Endodermal cell (in vitro differentiated cells): ENCODE measurements around the gene GYPA. TPM values are rescaled to one million over a fixed set of nuclear protein-coding genes. Genes with fewer than 3 reads are reported as not detected.
"Not testable (repeated sequence)": the region's sequence is repeated elsewhere in the genome, so short reads cannot be mapped to it uniquely, and the experiment has no call there.

Source experiments
- DNase-seq: peaks from one replicate; pipeline ENCODE4 v3.0.0-alpha.2; 2017
- H3K27ac ChIP-seq: 2 replicates; pipeline ENCODE4 v1.5.1; 2013; ENCODE audit warnings: mild to moderate bottlenecking, low read depth, low read length, moderate library complexity
- H3K27me3 ChIP-seq: 2 replicates; pipeline ENCODE4 v1.6.1; 2013; ENCODE audit warnings: mild to moderate bottlenecking, low read length, moderate library complexity; ENCODE audit not compliant: insufficient read depth, control insufficient read depth, poor library complexity, severe bottlenecking
- H3K36me3 ChIP-seq: 2 replicates; pipeline ENCODE4 v1.7.0; 2013; ENCODE audit warnings: mild to moderate bottlenecking, low read length, moderate library complexity; ENCODE audit not compliant: control insufficient read depth, insufficient read depth
- H3K4me1 ChIP-seq: one replicate; pipeline ENCODE4 v1.7.0; 2013; ENCODE audit warnings: low read length; ENCODE audit not compliant: control insufficient read depth, insufficient read depth
- H3K4me3 ChIP-seq: 2 replicates; pipeline ENCODE4 v1.5.1; 2013; ENCODE audit warnings: mild to moderate bottlenecking, low read length, moderate library complexity
- H3K9ac ChIP-seq: 2 replicates; pipeline ENCODE4 v1.6.1; 2013; ENCODE audit warnings: mild to moderate bottlenecking, low read length, moderate library complexity; ENCODE audit not compliant: poor library complexity, severe bottlenecking; ENCODE audit errors: extremely low read depth
- H3K9me3 ChIP-seq: 2 replicates; pipeline ENCODE4 v1.6.1; 2013; ENCODE audit warnings: mild to moderate bottlenecking, low read length, moderate library complexity; ENCODE audit not compliant: control insufficient read depth
- H3K27ac Mint-ChIP-seq: 2 replicates; pipeline ENCODE4 v1.8.0; 2020; ENCODE audit warnings: mixed read lengths
- H3K27me3 Mint-ChIP-seq: 2 replicates; pipeline ENCODE4 v1.8.0; 2021; ENCODE audit warnings: mild to moderate bottlenecking, mixed read lengths; ENCODE audit not compliant: insufficient read depth
- H3K36me3 Mint-ChIP-seq: 2 replicates; pipeline ENCODE4 v1.8.0; 2020; ENCODE audit warnings: low read depth, mixed read lengths
- H3K4me1 Mint-ChIP-seq: 2 replicates; pipeline ENCODE4 v1.8.0; 2020; ENCODE audit warnings: mixed read lengths
- H3K4me3 Mint-ChIP-seq: 2 replicates; pipeline ENCODE4 v1.8.0; 2020; ENCODE audit warnings: mild to moderate bottlenecking, moderate library complexity, mixed read lengths
- H3K9me3 Mint-ChIP-seq: 2 replicates; pipeline ENCODE4 v1.8.0; 2020; ENCODE audit warnings: mild to moderate bottlenecking, mixed read lengths
- WGBS, 2 experiments: methylation state at CpG; one replicate each; pipeline versions ENCODE4 v1.1.5 to v1.1.7; 2013; ENCODE audit warnings: missing lambda C conversion rate in 2 of 2, mixed read lengths in 1 of 2; ENCODE audit not compliant: insufficient coverage in 1 of 2, insufficient read length in 1 of 2; 5-methylcytosine and 5-hydroxymethylcytosine counted together
- total RNA-seq, 2 donors: library from RNA; stranded (reverse); fragmentation: NEBNext Ultra II Directional in 1 of 2; extraction: Animal tissue kit (Norgen Biotek cat#: 25700) in 1 of 2; gene quantifications; 2 replicates in 1 of 2; 3 replicates in 1 of 2; pipeline ENCODE4 v1.2.1, GENCODE V29; 2021
- TF ChIP-seq, protein P1 (sequence below): fragments of 200-600 bp; sonication (generic); conservative IDR thresholded peaks from 2 replicates; pipeline ENCODE4 v1.5.0; 2021; ENCODE audit warnings: antibody characterized with exemption, mild to moderate bottlenecking

Gene GYPA
- total RNA-seq, 2 donors from 2014 or later, result 0.58 TPM; not detected in 1

DNA sequence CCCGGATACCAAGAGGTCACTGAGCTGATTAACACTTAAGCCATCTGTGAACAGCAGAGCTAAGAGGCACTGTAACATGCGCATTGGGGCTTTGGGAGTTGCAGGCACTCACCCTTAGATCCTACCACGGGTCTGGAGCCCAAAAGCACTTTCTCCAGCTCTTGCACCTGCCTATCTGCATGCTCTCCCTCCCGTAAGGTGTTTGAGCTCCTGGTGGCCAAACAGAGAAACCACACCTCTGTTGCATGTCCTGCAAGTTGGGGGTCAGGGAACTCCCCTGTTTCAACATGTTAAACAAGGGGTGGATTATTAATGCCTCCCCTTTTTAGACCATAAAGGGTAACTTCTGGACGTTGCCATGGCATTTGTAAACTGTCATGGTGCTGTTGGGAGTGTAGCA lies 49.8 kb downstream of the GYPA start:
- Histone ChIP-seq H3K27me3 (no peaks in the 10 kb centered on the region), H3K27ac (no peak overlapping the region), H3K36me3 (no peaks in the 10 kb centered on the region), H3K4me1 (no peaks in the 10 kb centered on the region), H3K4me3 (no peak overlapping the region), H3K9ac (no peak overlapping the region), H3K9me3 (no peaks in the 10 kb centered on the region)
- WGBS, 2 experiments, result 89 to 100% methylated on average over 3 to 5 of the region's 5 CpGs
- DNase-seq, result peak; percentile 45
- TF ChIP-seq, protein P1, sequence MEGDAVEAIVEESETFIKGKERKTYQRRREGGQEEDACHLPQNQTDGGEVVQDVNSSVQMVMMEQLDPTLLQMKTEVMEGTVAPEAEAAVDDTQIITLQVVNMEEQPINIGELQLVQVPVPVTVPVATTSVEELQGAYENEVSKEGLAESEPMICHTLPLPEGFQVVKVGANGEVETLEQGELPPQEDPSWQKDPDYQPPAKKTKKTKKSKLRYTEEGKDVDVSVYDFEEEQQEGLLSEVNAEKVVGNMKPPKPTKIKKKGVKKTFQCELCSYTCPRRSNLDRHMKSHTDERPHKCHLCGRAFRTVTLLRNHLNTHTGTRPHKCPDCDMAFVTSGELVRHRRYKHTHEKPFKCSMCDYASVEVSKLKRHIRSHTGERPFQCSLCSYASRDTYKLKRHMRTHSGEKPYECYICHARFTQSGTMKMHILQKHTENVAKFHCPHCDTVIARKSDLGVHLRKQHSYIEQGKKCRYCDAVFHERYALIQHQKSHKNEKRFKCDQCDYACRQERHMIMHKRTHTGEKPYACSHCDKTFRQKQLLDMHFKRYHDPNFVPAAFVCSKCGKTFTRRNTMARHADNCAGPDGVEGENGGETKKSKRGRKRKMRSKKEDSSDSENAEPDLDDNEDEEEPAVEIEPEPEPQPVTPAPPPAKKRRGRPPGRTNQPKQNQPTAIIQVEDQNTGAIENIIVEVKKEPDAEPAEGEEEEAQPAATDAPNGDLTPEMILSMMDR, result peak; percentile 34
- Mint-ChIP-seq H3K4me1 (no peaks in the 10 kb centered on the region), H3K27me3 (no peaks in the 10 kb centered on the region), H3K36me3 (no peaks in the 10 kb centered on the region), H3K9me3 (peaks cover 6% of the 10 kb centered on the region), H3K4me3 (no peak overlapping the region), H3K27ac (no peak overlapping the region)

- not testable (repeated sequence) for H3K27ac Mint-ChIP-seq
- 88 to 92% methylated on average over 2 to 3 of the region's 3 CpGs for WGBS, 2 experiments
Measured at GRCh38 chr4:144082053-144082452, 58.5 kb downstream of the GYPA start.

GRCh38 chr4:144080135-144080534 lies 60.4 kb downstream of the GYPA start:
- not testable (repeated sequence) for DNase-seq, H3K27ac ChIP-seq, H3K36me3 Mint-ChIP-seq, H3K9ac ChIP-seq, H3K36me3 ChIP-seq, H3K4me3 ChIP-seq, H3K4me1 ChIP-seq, H3K27ac Mint-ChIP-seq, H3K4me3 Mint-ChIP-seq, H3K27me3 Mint-ChIP-seq, H3K9me3 Mint-ChIP-seq, H3K27me3 ChIP-seq, H3K9me3 ChIP-seq
- peaks cover 16% of the 10 kb centered on the region for H3K4me1 Mint-ChIP-seq
- 67 to 83% methylated on average over 1 to 3 of the region's 4 CpGs for WGBS, 2 experiments

More at GRCh38 chr4:144082053-144082452, 58.5 kb downstream of the GYPA start:
- H3K27me3 Mint-ChIP-seq, DNase-seq, H3K9me3 Mint-ChIP-seq, H3K4me3 ChIP-seq, H3K4me1 ChIP-seq, H3K4me3 Mint-ChIP-seq, H3K36me3 Mint-ChIP-seq, H3K27ac ChIP-seq, H3K9ac ChIP-seq, H3K27me3 ChIP-seq, H3K36me3 ChIP-seq, H3K9me3 ChIP-seq: not testable (repeated sequence)
- H3K4me1 Mint-ChIP-seq, result peaks cover 16% of the 10 kb centered on the region

DNA sequence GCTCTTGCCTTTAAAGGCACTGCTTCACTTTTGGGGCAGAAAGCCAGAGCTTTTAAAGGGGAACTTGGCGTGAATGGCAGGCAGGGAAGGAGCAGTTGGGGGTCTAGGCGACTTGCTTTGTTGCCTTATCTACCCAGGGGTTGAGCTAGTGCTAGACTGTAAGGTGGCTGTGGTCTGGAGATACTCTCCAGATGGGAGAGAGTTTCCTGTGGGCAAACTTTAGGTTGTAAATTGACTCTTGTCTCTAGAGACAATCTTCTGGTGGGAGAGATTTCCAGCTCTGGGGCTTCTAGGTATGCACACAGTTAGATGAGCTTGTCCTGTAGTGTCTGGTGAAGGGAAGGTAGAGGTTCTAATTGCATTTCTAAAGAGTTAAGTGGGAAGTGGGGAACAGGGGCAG lies 61.8 kb downstream of the GYPA start:
- H3K27ac ChIP-seq, H3K9ac ChIP-seq, H3K36me3 ChIP-seq, H3K9me3 Mint-ChIP-seq, H3K27me3 ChIP-seq, H3K27me3 Mint-ChIP-seq, H3K4me3 ChIP-seq, H3K4me1 ChIP-seq, H3K36me3 Mint-ChIP-seq, H3K9me3 ChIP-seq: not testable (repeated sequence)
- Mint-ChIP-seq H3K4me1 (peaks cover 16% of the 10 kb centered on the region), H3K4me3 (peak overlapping the region; percentile 16), H3K27ac (peak overlapping the region; percentile 84)
- DNase-seq, result peak; percentile 61
- 23 to 40% methylated on average over 1 to 2 of the region's 2 CpGs for WGBS, 2 experiments

DNA sequence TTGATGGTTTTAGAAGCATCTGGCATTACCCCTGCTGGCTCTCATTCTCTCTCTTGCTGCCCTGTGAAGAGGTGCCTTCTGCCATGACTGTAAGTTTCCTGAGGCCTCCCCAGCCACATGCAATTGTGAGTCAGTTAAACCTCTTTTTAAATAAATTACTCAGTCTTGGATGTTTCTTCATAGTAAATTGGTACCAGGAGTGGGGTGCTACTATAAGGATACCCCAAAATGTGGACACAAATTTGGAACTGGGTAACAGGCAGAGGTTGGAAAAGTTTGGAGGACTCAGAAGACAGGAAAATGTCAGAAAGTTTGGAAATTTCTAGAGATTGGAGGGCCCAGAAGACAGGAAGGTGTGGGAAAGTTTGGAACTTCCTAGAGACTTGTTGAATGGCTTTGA lies 79.0 kb downstream of the GYPA start:
- H3K27ac Mint-ChIP-seq, H3K27me3 ChIP-seq, H3K9me3 ChIP-seq, H3K36me3 Mint-ChIP-seq, H3K27me3 Mint-ChIP-seq, H3K4me3 Mint-ChIP-seq, H3K36me3 ChIP-seq, H3K4me1 ChIP-seq, H3K4me3 ChIP-seq, H3K9ac ChIP-seq, H3K4me1 Mint-ChIP-seq, DNase-seq, H3K27ac ChIP-seq: not testable (repeated sequence)
- peaks cover 26% of the 10 kb centered on the region for H3K9me3 Mint-ChIP-seq

GRCh38 chr4:144060234-144060859 lies 80.2 kb downstream of the GYPA start:
- H3K9me3 Mint-ChIP-seq, result peaks cover 26% of the 10 kb centered on the region
- H3K4me3 ChIP-seq, H3K27me3 ChIP-seq, H3K9ac ChIP-seq, H3K9me3 ChIP-seq, DNase-seq, H3K27me3 Mint-ChIP-seq, H3K4me1 Mint-ChIP-seq, H3K27ac Mint-ChIP-seq, H3K4me3 Mint-ChIP-seq, H3K36me3 ChIP-seq, H3K27ac ChIP-seq, H3K4me1 ChIP-seq, H3K36me3 Mint-ChIP-seq: not testable (repeated sequence)
- 94% methylated on average over 3 of the region's 3 CpGs; no CpG with 5 or more reads in 1 of the 2 experiments for WGBS, 2 experiments
